Renal cortical epithelial cell (primary cell): ENCODE measurements around the gene LRRC4B. TPM values are rescaled to one million over a fixed set of nuclear protein-coding genes. Genes with fewer than 3 reads are reported as not detected.

Source experiments
- DNase-seq: peaks from one replicate; pipeline ENCODE4 v3.0.0-alpha.2; 2011; ENCODE audit warnings: low read depth
- total RNA-seq: library from RNA; depleted of rRNA; stranded (reverse); fragments of >200 nt; gene quantifications from 2 replicates; pipeline ENCODE4 v1.2.3, GENCODE V29; 2014

Gene LRRC4B
- total RNA-seq, 1 donor from 2014 or later = 0.30 TPM

DNA sequence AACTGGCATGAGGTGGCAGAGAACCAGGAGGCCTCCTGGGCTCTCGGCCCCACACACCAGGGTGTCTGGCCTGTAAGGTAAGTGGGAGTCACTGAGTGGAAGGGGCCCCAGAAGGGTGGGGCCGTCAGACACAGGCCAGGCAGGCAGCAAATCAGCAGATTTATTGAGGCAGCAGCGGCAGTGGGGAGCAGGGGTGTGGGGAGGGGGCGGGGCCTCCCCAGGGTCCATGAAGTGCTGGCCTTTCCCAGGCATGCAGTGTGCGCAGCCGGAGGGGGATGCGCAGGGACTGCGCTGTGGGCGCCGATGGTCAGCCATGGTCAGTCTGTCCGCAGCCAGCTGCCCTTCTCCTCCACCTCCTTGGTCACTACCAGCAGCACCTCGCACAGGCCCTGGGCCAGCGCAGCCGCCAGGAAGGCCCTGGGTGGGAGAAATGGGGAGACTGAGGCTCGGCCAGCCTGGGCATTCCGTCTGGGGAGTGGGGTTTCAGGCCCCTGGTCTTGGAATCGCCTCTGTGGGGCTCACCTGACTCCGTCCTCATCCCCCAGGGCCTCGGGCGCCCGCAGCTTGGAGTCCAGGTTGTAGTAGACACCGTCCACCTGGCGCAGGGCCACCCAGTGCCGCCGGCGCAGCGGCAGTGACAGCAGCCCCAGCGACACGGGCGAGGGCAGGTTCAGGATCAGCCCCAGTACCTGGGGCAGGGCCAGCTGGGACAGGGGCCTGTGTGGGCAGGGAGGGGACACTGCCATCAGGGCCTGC lies 62.2 kb downstream of the LRRC4B start:
- DNase-seq = no peak

GRCh38 chr19:50501568-50502475 lies 66.4 kb downstream of the LRRC4B start:
- DNase-seq = no peak

- no peak for DNase-seq
These were observed 67.1 kb downstream of the LRRC4B start for GRCh38 chr19:50501186-50501567.

GRCh38 chr19:50500753-50501151 lies 67.5 kb downstream of the LRRC4B start:
- no peak for DNase-seq

- DNase-seq = no peak
These were observed 68.0 kb downstream of the LRRC4B start for GRCh38 chr19:50500060-50500752.

GRCh38 chr19:50498219-50499056 lies 69.8 kb downstream of the LRRC4B start:
- no peak for DNase-seq

DNA sequence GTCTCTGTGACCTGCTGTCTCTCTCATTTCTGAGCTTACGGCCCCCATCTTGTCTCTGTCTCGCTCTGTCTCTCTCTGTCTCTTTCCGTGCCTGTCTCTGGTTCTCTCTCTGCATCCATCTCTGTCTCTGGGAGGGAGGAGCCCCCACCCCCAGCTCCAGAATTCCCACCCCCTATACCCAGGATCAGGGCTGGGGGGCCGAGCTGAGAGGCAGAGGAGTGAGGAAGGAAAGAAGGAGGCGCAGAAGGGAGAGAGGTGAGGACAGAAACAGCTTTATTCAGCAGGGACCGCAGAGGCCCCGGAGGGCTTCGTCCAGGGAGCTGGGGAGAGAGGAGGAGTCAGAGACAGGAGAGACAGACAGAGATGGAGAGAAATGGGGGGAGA lies 71.2 kb downstream of the LRRC4B start:
- DNase-seq = no peak

- DNase-seq = no peak
These were observed 71.8 kb downstream of the LRRC4B start for GRCh38 chr19:50496189-50497021.

- DNase-seq = no peak
These were observed 73.2 kb downstream of the LRRC4B start for GRCh38 chr19:50495020-50495531.

DNA sequence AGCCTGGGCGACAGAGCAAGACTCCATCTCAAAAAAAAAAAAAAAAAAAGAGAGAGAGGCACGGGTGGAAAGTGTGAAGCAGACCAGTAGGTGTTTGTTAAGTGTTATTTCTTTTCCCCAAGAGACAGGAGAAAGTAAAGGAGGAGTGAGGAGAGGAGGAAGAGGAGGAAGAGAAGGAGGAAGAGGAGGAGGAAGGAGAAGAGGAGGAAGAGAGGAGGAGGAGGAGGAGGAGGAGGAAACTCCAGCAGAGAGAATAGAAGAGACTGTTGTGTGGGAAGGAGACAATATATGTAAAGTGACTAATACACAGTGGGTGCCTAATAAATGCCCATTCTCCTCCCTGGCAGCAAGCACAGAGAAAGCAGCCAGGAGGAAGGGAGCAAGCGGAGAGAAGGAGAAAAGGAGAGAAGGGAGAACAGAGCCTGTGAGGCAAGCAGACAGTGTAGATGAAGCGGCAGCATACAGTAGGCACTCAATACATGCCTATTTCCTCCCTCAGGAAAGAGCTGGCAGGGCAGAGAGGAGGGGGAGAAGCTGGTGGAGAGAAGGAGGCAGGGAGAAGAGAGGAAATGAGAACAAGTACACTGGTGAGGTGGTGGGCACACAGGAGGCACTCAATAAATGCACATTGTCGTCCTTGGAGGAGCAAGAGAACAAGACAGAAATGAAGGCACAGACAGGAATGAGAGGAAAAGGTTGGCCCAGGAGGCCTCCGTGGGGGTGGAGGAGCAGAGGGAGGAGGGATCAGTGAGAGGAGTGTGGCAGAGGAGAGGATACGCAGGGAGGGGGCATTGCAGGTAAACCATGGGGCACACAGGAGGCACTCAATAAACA lies 73.8 kb downstream of the LRRC4B start:
- DNase-seq = no peak

DNA sequence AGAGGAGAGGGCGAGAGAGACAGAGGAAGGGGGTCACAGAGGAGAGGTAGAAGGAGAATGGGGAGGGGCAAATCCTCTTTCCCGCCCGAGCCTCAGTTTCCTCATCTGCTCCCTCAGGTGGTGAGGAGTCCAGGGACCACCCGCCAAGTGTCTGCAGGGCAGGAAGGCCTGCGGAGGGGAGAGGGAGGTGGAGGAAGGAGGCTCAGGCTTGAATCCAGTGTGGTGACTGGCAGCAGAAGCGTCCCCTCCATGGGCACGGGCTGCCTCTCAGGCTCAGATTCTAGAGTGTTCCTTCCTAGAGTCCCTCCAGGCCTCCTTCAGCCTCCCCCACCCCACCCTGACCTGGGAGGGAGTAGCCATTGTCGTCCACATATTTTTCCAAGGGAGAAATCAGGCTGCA lies 75.1 kb downstream of the LRRC4B start:
- no peak for DNase-seq

GRCh38 chr19:50492303-50493052 lies 75.8 kb downstream of the LRRC4B start:
- no peak for DNase-seq

- no peak for DNase-seq
These were observed 77.2 kb downstream of the LRRC4B start for GRCh38 chr19:50490991-50491472.

- no peak for DNase-seq
These were observed 77.8 kb downstream of the LRRC4B start for GRCh38 chr19:50490411-50490811.

GRCh38 chr19:50489461-50490011 lies 78.7 kb downstream of the LRRC4B start:
- DNase-seq = no peak

- DNase-seq = no peak
These were observed 79.6 kb downstream of the LRRC4B start for GRCh38 chr19:50488389-50489194.

- DNase-seq = no peak
These were observed 81.3 kb downstream of the LRRC4B start for GRCh38 chr19:50486823-50487515.
